GM19324 (cell line): ENCODE measurements around the gene NRBP1.

ENCODE experiments used
- ATAC-seq: cut with Tn5 transposase; IDR thresholded peaks from one replicate; pipeline ENCODE4 v1.9.1; 2021; ENCODE audit warnings: mild to moderate bottlenecking, moderate library complexity; ENCODE audit not compliant: unreplicated experiment, low FRiP score

The NRBP1 gene

DNA sequence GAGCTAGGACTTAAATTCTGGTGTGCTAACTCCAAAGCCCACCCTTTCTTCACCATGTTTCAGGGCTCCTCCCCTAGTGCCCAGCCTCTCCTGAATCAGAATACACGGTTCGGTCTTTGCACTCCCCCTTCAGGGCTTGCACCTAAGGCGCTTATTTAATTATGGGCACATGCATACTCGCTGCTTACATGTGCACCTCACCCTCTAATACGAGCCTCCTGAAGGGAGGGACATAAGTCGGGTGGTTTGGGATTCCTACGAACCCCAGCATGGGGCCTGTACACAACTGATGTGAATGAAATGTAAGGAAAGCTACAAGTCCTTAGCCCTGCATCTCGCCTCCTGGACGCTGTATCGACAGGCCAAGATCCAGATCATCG is 60.7 kb downstream of the NRBP1 start:
- no peak for ATAC-seq

DNA sequence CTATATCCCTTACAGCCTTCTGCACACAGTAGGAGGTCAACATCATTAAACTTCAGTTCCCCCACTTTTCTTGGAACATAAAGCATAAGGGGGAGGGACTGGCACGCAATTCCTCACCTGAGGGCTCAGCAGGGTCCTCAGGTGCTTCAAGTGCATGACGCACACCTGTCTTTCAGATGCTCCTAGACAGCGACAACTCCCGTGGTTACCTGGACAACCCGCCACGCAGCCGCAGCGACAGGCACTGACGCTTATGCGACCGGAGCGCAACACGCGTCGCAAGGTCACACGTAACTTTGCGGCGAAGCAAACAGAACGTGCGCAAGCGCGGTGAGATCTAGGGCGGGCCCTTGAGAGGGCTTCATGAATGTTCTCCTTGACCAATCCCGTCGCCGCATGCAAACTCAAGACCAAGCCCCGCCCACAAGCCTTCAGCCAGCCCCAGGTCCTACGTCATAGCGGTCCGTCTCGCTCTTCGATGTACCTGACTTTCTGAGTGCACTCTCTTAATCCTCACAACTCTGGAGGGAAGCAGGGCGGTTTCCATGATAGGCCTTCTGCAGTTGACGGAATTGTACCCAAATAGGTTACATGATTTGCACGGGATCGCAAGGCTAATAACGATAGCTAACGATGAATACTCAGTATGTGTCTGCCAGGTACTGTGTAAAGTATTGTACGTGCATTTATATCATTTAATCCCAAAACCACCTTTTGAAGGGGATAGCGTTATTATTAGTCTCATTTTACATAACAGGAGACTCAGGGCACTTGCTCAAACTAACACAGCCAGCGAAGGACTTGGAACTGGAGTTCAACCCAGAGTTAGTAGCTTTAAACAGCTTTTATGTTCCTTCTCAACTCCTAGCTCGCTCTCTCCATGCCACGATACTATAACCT is 61.3 kb downstream of the NRBP1 start, which contains the start of gene IFT172:
IFT172 (minus strand) TSS at position 246 of the 900 bp plus-strand sequence; CDS start at position 156, 90 bp downstream.
- peak; percentile 90 for ATAC-seq
